Suprapubic skin (tissue), 4 donors: ENCODE results near the gene OR13C2.

Source experiments
- POLR2A ChIP-seq, 2 donors: fragments of 450-650 bp; IDR thresholded peaks; one replicate each; pipeline ENCODE4 v1.6.1; 2017; ENCODE audit warnings: antibody characterized with exemption in 2 of 2, mild to moderate bottlenecking in 2 of 2, moderate library complexity in 2 of 2
- POLR2AphosphoS5 ChIP-seq, 3 donors: sonication (generic); formaldehyde crosslinking; IDR thresholded peaks; one replicate each; pipeline ENCODE4 v1.6.1; 2017; ENCODE audit warnings: antibody characterized with exemption in 3 of 3
- TF ChIP-seq, protein P1 (sequence below), 2 donors: fragments of 200-600 bp in 1 of 2; fragments of 450-650 bp in 1 of 2; sonication (generic) in 1 of 2; IDR thresholded peaks; one replicate each; pipeline ENCODE4 v1.5.1; 2016 to 2019; ENCODE audit warnings: antibody characterized with exemption in 2 of 2, mild to moderate bottlenecking in 1 of 2, moderate library complexity in 1 of 2

DNA sequence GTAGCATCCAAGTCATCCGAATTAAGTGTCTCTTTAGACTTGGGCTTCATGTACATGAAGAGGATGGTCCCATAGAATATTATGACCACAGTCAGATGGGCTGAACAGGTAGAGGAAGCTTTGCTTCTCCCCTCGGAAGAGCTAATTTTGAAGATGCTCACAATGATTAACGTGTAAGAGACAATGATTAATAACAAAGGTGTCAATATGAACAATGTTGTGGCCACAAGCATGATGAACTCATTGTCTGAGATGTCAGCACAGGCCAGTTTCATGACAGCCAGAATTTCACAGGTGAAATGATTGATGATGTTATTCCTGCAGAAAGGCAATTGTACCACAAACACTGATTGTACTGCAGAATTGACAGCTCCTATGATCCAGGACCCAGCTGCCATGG, 626 bp downstream of the OR13C2 start:
- TF ChIP-seq, protein P1, sequence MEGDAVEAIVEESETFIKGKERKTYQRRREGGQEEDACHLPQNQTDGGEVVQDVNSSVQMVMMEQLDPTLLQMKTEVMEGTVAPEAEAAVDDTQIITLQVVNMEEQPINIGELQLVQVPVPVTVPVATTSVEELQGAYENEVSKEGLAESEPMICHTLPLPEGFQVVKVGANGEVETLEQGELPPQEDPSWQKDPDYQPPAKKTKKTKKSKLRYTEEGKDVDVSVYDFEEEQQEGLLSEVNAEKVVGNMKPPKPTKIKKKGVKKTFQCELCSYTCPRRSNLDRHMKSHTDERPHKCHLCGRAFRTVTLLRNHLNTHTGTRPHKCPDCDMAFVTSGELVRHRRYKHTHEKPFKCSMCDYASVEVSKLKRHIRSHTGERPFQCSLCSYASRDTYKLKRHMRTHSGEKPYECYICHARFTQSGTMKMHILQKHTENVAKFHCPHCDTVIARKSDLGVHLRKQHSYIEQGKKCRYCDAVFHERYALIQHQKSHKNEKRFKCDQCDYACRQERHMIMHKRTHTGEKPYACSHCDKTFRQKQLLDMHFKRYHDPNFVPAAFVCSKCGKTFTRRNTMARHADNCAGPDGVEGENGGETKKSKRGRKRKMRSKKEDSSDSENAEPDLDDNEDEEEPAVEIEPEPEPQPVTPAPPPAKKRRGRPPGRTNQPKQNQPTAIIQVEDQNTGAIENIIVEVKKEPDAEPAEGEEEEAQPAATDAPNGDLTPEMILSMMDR (IDR thresholded peaks at IDR 0.05) = no peak
- no peak for TF ChIP-seq POLR2AphosphoS5 (IDR thresholded peaks at IDR 0.05)
- TF ChIP-seq POLR2A (IDR thresholded peaks at IDR 0.05) = no peak
